Smooth muscle cell (in vitro differentiated cells): ENCODE data around the gene PARD3. TPM values are rescaled to one million over a fixed set of nuclear protein-coding genes. Genes with fewer than 3 reads are reported as not detected.
"Not testable (repeated sequence)": the region's sequence is repeated elsewhere in the genome, so short reads cannot be mapped to it uniquely, and the experiment has no call there.

Experiments
- DNase-seq: peaks from one replicate; lab custom pipeline; 2025; ENCODE audit not compliant: unreplicated experiment; lab: John Stamatoyannopoulos, UW
- H2AFZ ChIP-seq: fragments of 200-600 bp; sonication (generic); 2 replicates; pipeline ENCODE4 v1.6.0; 2016; ENCODE audit warnings: antibody characterized with exemption, low read depth, mild to moderate bottlenecking
- H3F3A ChIP-seq: fragments of 200-600 bp; sonication (generic); 2 replicates; pipeline ENCODE4 v1.6.0; 2017; ENCODE audit warnings: antibody characterized with exemption, low read depth
- H3K27ac ChIP-seq: fragments of 200-600 bp; sonication (generic); 2 replicates; pipeline ENCODE4 v1.5.1; 2016; ENCODE audit warnings: low read depth, mild to moderate bottlenecking
- H3K27me3 ChIP-seq: fragments of 200-600 bp; sonication (generic); 2 replicates; pipeline ENCODE4 v1.6.1; 2016; ENCODE audit warnings: low read depth, mild to moderate bottlenecking
- H3K36me3 ChIP-seq: fragments of 200-600 bp; sonication (generic); 2 replicates; pipeline ENCODE4 v1.5.1; 2016; ENCODE audit warnings: low read depth
- H3K4me1 ChIP-seq: fragments of 200-600 bp; sonication (generic); 2 replicates; pipeline ENCODE4 v1.5.1; 2016; ENCODE audit warnings: low read depth
- H3K4me2 ChIP-seq: fragments of 200-600 bp; sonication (generic); 2 replicates; pipeline ENCODE4 v1.6.0; 2016; ENCODE audit warnings: mild to moderate bottlenecking
- H3K4me3 ChIP-seq: fragments of 200-600 bp; sonication (generic); 2 replicates; pipeline ENCODE4 v1.5.1; 2016; ENCODE audit warnings: mild to moderate bottlenecking
- H3K79me2 ChIP-seq: fragments of 200-600 bp; sonication (generic); 2 replicates; pipeline ENCODE4 v1.6.0; 2016; ENCODE audit warnings: low read depth, mild to moderate bottlenecking
- H3K9ac ChIP-seq: fragments of 200-600 bp; sonication (generic); 2 replicates; pipeline ENCODE4 v1.6.0; 2016; ENCODE audit warnings: low read depth
- H3K9me3 ChIP-seq: fragments of 200-600 bp; sonication (generic); replicated peaks from 2 replicates; pipeline ENCODE4 v1.5.1; 2016; ENCODE audit warnings: low read depth
- H4K20me1 ChIP-seq: fragments of 200-600 bp; sonication (generic); 2 replicates; pipeline ENCODE4 v1.6.0; 2016; ENCODE audit warnings: low read depth
- CTCF ChIP-seq: fragments of 200-600 bp; sonication (generic); IDR thresholded peaks from 2 replicates; pipeline ENCODE4 v1.5.1; 2017; ENCODE audit warnings: borderline replicate concordance, mild to moderate bottlenecking, antibody characterized with exemption; ENCODE audit not compliant: insufficient read depth, poor library complexity, severe bottlenecking
- WGBS: methylation state at CpG from one replicate; pipeline ENCODE4 v1.1.7; 2016; ENCODE audit warnings: low lambda C conversion rate; 5-methylcytosine and 5-hydroxymethylcytosine counted together
- polyA plus RNA-seq: library from polyadenylated mRNA; unstranded; fragments of >200 nt; fragmentation: Nextera tagmentation; extraction: Ambion mirVana; gene quantifications from 2 replicates; pipeline ENCODE4 v1.2.1, GENCODE V29; 2016
- total RNA-seq: library from RNA; depleted of rRNA; stranded (reverse); fragments of >200 nt; gene quantifications from 2 replicates; pipeline ENCODE4 v1.2.3, GENCODE V29; 2014

The PARD3 gene
- total and polyA plus RNA-seq, 2 experiments from 2014 or later = 17.5 to 26.0 TPM

GRCh38 chr10:34744590-34744989, 70.5 kb downstream of the PARD3 start:
- Histone ChIP-seq H3K9ac (no peak overlapping the region), H3K4me1 (peaks cover 12% of the 10 kb centered on the region), H3F3A (no peaks in the 10 kb centered on the region), H3K4me2 (no peak overlapping the region), H3K27me3 (no peaks in the 10 kb centered on the region), H3K36me3 (no peaks in the 10 kb centered on the region), H4K20me1 (peaks cover 62% of the 10 kb centered on the region), H3K9me3 (no peaks in the 10 kb centered on the region), H3K4me3 (no peak overlapping the region), H3K27ac (no peak overlapping the region), H3K79me2 (peaks cover 57% of the 10 kb centered on the region), H2AFZ (no peak overlapping the region)
- TF ChIP-seq CTCF = no peak
- DNase-seq = no peak
- WGBS = 94% methylated on average over 3 of the region's 3 CpGs

- peaks cover 70% of the 10 kb centered on the region for H4K20me1 ChIP-seq
- H3K27me3 ChIP-seq = no peaks in the 10 kb centered on the region
- no peaks in the 10 kb centered on the region for H3K36me3 ChIP-seq
- no peaks in the 10 kb centered on the region for H3K9me3 ChIP-seq
- H3K27ac ChIP-seq = peak overlapping the region; percentile 21
- no peaks in the 10 kb centered on the region for H3F3A ChIP-seq
- H3K4me1 ChIP-seq = peaks cover 16% of the 10 kb centered on the region
- no peak overlapping the region for H2AFZ ChIP-seq
- no peak overlapping the region for H3K4me3 ChIP-seq
- TF ChIP-seq CTCF = no peak
- no peak for DNase-seq
- 62% methylated on average over 7 of the region's 7 CpGs for WGBS
- H3K4me2 ChIP-seq = no peak overlapping the region
- H3K79me2 ChIP-seq = peaks cover 51% of the 10 kb centered on the region
- H3K9ac ChIP-seq = no peak overlapping the region
Observed at GRCh38 chr10:34743814-34744213, 71.3 kb downstream of the PARD3 start.

- Histone ChIP-seq H3K27ac (no peak overlapping the region), H2AFZ (no peak overlapping the region), H3F3A (no peaks in the 10 kb centered on the region), H3K9ac (no peak overlapping the region), H3K36me3 (no peaks in the 10 kb centered on the region), H4K20me1 (peaks cover 72% of the 10 kb centered on the region), H3K27me3 (no peaks in the 10 kb centered on the region), H3K4me1 (peaks cover 16% of the 10 kb centered on the region), H3K9me3 (no peaks in the 10 kb centered on the region), H3K79me2 (peaks cover 56% of the 10 kb centered on the region), H3K4me3 (no peak overlapping the region), H3K4me2 (no peak overlapping the region)
- 88% methylated on average over 6 of the region's 6 CpGs for WGBS
- DNase-seq = no peak
- no peak for TF ChIP-seq CTCF
Observed at GRCh38 chr10:34742456-34742855, 72.6 kb downstream of the PARD3 start.

GRCh38 chr10:34741087-34741486, 74.0 kb downstream of the PARD3 start:
- H3K79me2 ChIP-seq = peaks cover 59% of the 10 kb centered on the region
- not testable (repeated sequence) for H3K9ac ChIP-seq, H2AFZ ChIP-seq, H3K36me3 ChIP-seq, H3K9me3 ChIP-seq, DNase-seq, H3K4me3 ChIP-seq, H3K27ac ChIP-seq, H3K27me3 ChIP-seq, H3K4me2 ChIP-seq, H3F3A ChIP-seq
- 96% methylated on average over 4 of the region's 4 CpGs for WGBS
- H3K4me1 ChIP-seq = peaks cover 16% of the 10 kb centered on the region
- peaks cover 72% of the 10 kb centered on the region for H4K20me1 ChIP-seq
